ENCODE data around the gene TFAM. TPM values are rescaled to one million over a fixed set of nuclear protein-coding genes. Genes with fewer than 3 reads are reported as not detected.

The TFAM gene
- total RNA-seq, 1 experiment from 2014 or later = 57.6 TPM

DNA sequence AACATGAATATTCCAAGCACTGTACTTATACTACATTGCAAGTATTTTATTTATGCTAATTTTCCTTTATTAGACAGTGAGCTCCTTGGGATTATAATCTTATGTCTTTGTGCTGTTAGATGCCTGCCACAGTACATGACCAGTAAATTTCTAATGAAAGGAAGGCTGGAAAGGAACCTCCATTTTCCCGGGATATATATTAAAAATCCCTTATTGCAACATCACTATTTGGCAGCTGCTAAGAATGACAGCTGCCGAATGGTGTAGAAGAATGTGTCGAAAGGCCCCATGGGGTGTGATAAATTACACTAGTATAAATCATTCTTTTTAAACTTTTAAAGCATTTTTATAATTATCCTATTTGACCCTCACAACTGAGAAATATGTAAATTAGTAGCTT, 59.1 kb downstream of the TFAM start:
- H2AFZ ChIP-seq (ENCODE audit: low read depth, low read length, poor library complexity, severe bottlenecking) = no peak overlapping the region
- H3K9me2 ChIP-seq (ENCODE audit: insufficient read depth) = no peaks in the 10 kb centered on the region
- ATAC-seq (no peak), DNase-seq (ENCODE audit: low read depth, low spot score) (no peak)
- H3K27me3 ChIP-seq (ENCODE audit: insufficient read depth, low read length) = no peaks in the 10 kb centered on the region
- H3K9ac ChIP-seq (ENCODE audit: low read length) = no peak overlapping the region
- no peaks in the 10 kb centered on the region for H4K20me1 ChIP-seq (ENCODE audit: insufficient read depth)
- BruUV-seq (replicated peaks) = no TSS peak
- no peaks in the 10 kb centered on the region for H3K79me2 ChIP-seq (ENCODE audit: insufficient read depth, low read length)
- H3K4me3 ChIP-seq (replicated peaks in 1 of 2; ENCODE audit: low read depth in 1 of 2, low read length in 2 of 2) = no peak overlapping the region
- no peak for TF ChIP-seq ELF1 (IDR thresholded peaks at IDR 0.05; ENCODE audit: borderline replicate concordance, low read depth)
- no peak for TF ChIP-seq ZNF274 (IDR thresholded peaks at IDR 0.05; ENCODE audit: low read depth, low read length)
- no peak for TF ChIP-seq POLR2A (IDR thresholded peaks at IDR 0.05; ENCODE audit: borderline replicate concordance, extremely low read depth, insufficient read depth, insufficient read length)
- TF ChIP-seq, protein P1, sequence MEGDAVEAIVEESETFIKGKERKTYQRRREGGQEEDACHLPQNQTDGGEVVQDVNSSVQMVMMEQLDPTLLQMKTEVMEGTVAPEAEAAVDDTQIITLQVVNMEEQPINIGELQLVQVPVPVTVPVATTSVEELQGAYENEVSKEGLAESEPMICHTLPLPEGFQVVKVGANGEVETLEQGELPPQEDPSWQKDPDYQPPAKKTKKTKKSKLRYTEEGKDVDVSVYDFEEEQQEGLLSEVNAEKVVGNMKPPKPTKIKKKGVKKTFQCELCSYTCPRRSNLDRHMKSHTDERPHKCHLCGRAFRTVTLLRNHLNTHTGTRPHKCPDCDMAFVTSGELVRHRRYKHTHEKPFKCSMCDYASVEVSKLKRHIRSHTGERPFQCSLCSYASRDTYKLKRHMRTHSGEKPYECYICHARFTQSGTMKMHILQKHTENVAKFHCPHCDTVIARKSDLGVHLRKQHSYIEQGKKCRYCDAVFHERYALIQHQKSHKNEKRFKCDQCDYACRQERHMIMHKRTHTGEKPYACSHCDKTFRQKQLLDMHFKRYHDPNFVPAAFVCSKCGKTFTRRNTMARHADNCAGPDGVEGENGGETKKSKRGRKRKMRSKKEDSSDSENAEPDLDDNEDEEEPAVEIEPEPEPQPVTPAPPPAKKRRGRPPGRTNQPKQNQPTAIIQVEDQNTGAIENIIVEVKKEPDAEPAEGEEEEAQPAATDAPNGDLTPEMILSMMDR (IDR thresholded peaks at IDR 0.05 in 2 of 3, conservative IDR thresholded peaks at IDR 0.05 in 1 of 3; ENCODE audit: borderline replicate concordance in 1 of 3, insufficient read depth in 1 of 3, low read depth in 2 of 3, low read length in 2 of 3) = no peak
- no peak for TF ChIP-seq TCF7L2 (IDR thresholded peaks at IDR 0.05; ENCODE audit: borderline replicate concordance, extremely low read depth, insufficient read depth, insufficient read length)
- TF ChIP-seq, protein P2, sequence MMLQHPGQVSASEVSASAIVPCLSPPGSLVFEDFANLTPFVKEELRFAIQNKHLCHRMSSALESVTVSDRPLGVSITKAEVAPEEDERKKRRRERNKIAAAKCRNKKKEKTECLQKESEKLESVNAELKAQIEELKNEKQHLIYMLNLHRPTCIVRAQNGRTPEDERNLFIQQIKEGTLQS (IDR thresholded peaks at IDR 0.05) = no peak
- no peak for TF ChIP-seq EGR1 (IDR thresholded peaks at IDR 0.05; ENCODE audit: low read depth)
- no peak for TF ChIP-seq CBX3 (IDR thresholded peaks at IDR 0.05; ENCODE audit: low read depth)
- no peak for TF ChIP-seq EZH2 (IDR thresholded peaks at IDR 0.05)
- TF ChIP-seq POLR2AphosphoS5 (IDR thresholded peaks at IDR 0.05; ENCODE audit: low read depth, low read length) = no peak
- TF ChIP-seq, protein P3, sequence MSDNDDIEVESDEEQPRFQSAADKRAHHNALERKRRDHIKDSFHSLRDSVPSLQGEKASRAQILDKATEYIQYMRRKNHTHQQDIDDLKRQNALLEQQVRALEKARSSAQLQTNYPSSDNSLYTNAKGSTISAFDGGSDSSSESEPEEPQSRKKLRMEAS (IDR thresholded peaks at IDR 0.05) = no peak
- TF ChIP-seq CEBPB (IDR thresholded peaks at IDR 0.05; ENCODE audit: low read depth) = no peak
- no peak for TF ChIP-seq EZH2phosphoT487 (IDR thresholded peaks at IDR 0.05; ENCODE audit: borderline replicate concordance)
- no peak for TF ChIP-seq RAD21 (IDR thresholded peaks at IDR 0.05; ENCODE audit: low read depth)
- TF ChIP-seq, protein P4, sequence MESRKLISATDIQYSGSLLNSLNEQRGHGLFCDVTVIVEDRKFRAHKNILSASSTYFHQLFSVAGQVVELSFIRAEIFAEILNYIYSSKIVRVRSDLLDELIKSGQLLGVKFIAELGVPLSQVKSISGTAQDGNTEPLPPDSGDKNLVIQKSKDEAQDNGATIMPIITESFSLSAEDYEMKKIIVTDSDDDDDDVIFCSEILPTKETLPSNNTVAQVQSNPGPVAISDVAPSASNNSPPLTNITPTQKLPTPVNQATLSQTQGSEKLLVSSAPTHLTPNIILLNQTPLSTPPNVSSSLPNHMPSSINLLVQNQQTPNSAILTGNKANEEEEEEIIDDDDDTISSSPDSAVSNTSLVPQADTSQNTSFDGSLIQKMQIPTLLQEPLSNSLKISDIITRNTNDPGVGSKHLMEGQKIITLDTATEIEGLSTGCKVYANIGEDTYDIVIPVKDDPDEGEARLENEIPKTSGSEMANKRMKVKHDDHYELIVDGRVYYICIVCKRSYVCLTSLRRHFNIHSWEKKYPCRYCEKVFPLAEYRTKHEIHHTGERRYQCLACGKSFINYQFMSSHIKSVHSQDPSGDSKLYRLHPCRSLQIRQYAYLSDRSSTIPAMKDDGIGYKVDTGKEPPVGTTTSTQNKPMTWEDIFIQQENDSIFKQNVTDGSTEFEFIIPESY (IDR thresholded peaks at IDR 0.05; ENCODE audit: extremely low read depth, insufficient replicate concordance, low read length) = no peak
- no peak for TF ChIP-seq FOSL1 (IDR thresholded peaks at IDR 0.05; ENCODE audit: low read depth)
- TF ChIP-seq SP1 (IDR thresholded peaks at IDR 0.05; ENCODE audit: low read depth) = no peak
- no peak for TF ChIP-seq YY1 (IDR thresholded peaks at IDR 0.05; ENCODE audit: extremely low read depth, insufficient replicate concordance, low read depth, low read length)
- TF ChIP-seq, protein P5, sequence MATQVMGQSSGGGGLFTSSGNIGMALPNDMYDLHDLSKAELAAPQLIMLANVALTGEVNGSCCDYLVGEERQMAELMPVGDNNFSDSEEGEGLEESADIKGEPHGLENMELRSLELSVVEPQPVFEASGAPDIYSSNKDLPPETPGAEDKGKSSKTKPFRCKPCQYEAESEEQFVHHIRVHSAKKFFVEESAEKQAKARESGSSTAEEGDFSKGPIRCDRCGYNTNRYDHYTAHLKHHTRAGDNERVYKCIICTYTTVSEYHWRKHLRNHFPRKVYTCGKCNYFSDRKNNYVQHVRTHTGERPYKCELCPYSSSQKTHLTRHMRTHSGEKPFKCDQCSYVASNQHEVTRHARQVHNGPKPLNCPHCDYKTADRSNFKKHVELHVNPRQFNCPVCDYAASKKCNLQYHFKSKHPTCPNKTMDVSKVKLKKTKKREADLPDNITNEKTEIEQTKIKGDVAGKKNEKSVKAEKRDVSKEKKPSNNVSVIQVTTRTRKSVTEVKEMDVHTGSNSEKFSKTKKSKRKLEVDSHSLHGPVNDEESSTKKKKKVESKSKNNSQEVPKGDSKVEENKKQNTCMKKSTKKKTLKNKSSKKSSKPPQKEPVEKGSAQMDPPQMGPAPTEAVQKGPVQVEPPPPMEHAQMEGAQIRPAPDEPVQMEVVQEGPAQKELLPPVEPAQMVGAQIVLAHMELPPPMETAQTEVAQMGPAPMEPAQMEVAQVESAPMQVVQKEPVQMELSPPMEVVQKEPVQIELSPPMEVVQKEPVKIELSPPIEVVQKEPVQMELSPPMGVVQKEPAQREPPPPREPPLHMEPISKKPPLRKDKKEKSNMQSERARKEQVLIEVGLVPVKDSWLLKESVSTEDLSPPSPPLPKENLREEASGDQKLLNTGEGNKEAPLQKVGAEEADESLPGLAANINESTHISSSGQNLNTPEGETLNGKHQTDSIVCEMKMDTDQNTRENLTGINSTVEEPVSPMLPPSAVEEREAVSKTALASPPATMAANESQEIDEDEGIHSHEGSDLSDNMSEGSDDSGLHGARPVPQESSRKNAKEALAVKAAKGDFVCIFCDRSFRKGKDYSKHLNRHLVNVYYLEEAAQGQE (IDR thresholded peaks at IDR 0.05; ENCODE audit: low read depth) = no peak
- TF ChIP-seq JUND (IDR thresholded peaks at IDR 0.05) = no peak
- no peaks in the 10 kb centered on the region for H3K36me3 ChIP-seq (ENCODE audit: control insufficient read depth in 1 of 2, insufficient read depth in 2 of 2, low read length in 2 of 2)
- no peak overlapping the region for H3K4me2 ChIP-seq (ENCODE audit: low read length)
- no peaks in the 10 kb centered on the region for H3K9me3 ChIP-seq (ENCODE audit: control insufficient read depth in 1 of 2, insufficient read depth in 1 of 2, low read depth in 1 of 2, low read length in 2 of 2)
- intact Hi-C loops (cut with micrococcal nuclease) = no loop called here
- CTCF ChIA-PET = no interaction called here
- no peak overlapping the region for H3K27ac ChIP-seq (ENCODE audit: low read depth, low read length)
- POLR2A ChIA-PET = no interaction called here
- RAD21 ChIA-PET (ENCODE audit: low non-redundant PET in 1 of 2, low total read pairs in 2 of 2, uncharacterized antibody in 2 of 2, unreplicated experiment in 2 of 2) = no interaction called here
- H3K4me1 ChIP-seq (ENCODE audit: control insufficient read depth in 1 of 2, insufficient read depth in 2 of 2, low read length in 2 of 2) = no peaks in the 10 kb centered on the region

All from HCT116 (cell line).